Gastroesophageal sphincter (tissue), 4 donors: ENCODE data around the gene KCNK5. TPM values are rescaled to one million over a fixed set of nuclear protein-coding genes. Genes with fewer than 3 reads are reported as not detected.

Experiments used
- ATAC-seq: fragments of 150-250 bp; one replicate; pipeline ENCODE4 v1.9.1; 2016; ENCODE audit warnings: mild to moderate bottlenecking, moderate library complexity
- H3K27ac ChIP-seq, 4 donors: fragments of 200-600 bp; sonication (generic) in 3 of 4; 1 replicate in 3 of 4; 2 replicates in 1 of 4; pipeline ENCODE4 v1.5.1; 2016 to 2019
- H3K27me3 ChIP-seq: fragments of 200-600 bp; sonication (generic); one replicate; pipeline ENCODE4 v1.5.1; 2019
- H3K36me3 ChIP-seq, 2 donors: fragments of 200-600 bp; sonication (generic); one replicate each; pipeline ENCODE4 v1.5.1; 2019; ENCODE audit warnings: control low read depth in 1 of 2
- H3K4me1 ChIP-seq, 3 donors: fragments of 200-600 bp; sonication (generic); 1 replicate in 2 of 3; 2 replicates in 1 of 3; pipeline ENCODE4 v1.5.1; 2016 to 2019; ENCODE audit warnings: control low read depth in 2 of 3
- H3K4me3 ChIP-seq, 2 donors: fragments of 200-600 bp; sonication (generic); one replicate each; pipeline ENCODE4 v1.5.1; 2019; ENCODE audit warnings: mild to moderate bottlenecking in 1 of 2, moderate library complexity in 1 of 2
- H3K9me3 ChIP-seq, 3 donors: fragments of 200-600 bp; sonication (generic); one replicate each; pipeline ENCODE4 v1.5.1; 2017 to 2019; ENCODE audit warnings: control low read depth in 2 of 3
- CTCF ChIP-seq, 4 experiments: fragments of 200-600 bp in 2 of 4; fragments of 450-650 bp in 2 of 4; sonication (generic) in 1 of 4; IDR thresholded peaks; one replicate each; pipeline ENCODE4 v1.5.1; 2017 to 2019; ENCODE audit warnings: antibody characterized with exemption in 4 of 4, mild to moderate bottlenecking in 2 of 4, moderate library complexity in 2 of 4
- EP300 ChIP-seq: sonication (generic); formaldehyde crosslinking; IDR thresholded peaks from one replicate; pipeline ENCODE4 v1.6.1; 2017; ENCODE audit warnings: antibody characterized with exemption, mild to moderate bottlenecking
- POLR2A ChIP-seq, 2 donors: fragments of 450-650 bp; IDR thresholded peaks; one replicate each; pipeline ENCODE4 v1.6.1; 2017; ENCODE audit warnings: antibody characterized with exemption in 2 of 2, mild to moderate bottlenecking in 2 of 2, moderate library complexity in 1 of 2
- POLR2AphosphoS5 ChIP-seq: sonication (generic); formaldehyde crosslinking; IDR thresholded peaks from one replicate; pipeline ENCODE4 v1.6.1; 2017; ENCODE audit warnings: antibody characterized with exemption
- WGBS, 2 donors: methylation state at CpG; one replicate each; pipeline ENCODE4 v1.1.5; 2018; ENCODE audit warnings: low coverage in 1 of 2; 5-methylcytosine and 5-hydroxymethylcytosine counted together
- total RNA-seq, 4 donors: library from RNA; depleted of rRNA; stranded (reverse); fragments of >200 nt; gene quantifications; one replicate each; pipeline ENCODE4 v1.1.0, GENCODE V29; 2016

The KCNK5 gene
- total RNA-seq, 4 donors from 2014 or later = 7.3 to 11.5 (median 8.0) TPM

GRCh38 chr6:39188571-39188970 is 40.7 kb downstream of the KCNK5 start:
- Histone ChIP-seq H3K36me3 (no peaks in the 10 kb centered on the region), H3K9me3 (no peaks in the 10 kb centered on the region), H3K27ac (no peak overlapping the region), H3K27me3 (no peaks in the 10 kb centered on the region), H3K4me3 (no peak overlapping the region), H3K4me1 (peaks cover 0 to 7% (median 0%) of the 10 kb centered on the region in 3 donors)
- 56 to 74% methylated on average over 5 to 7 of the region's 7 CpGs for WGBS, 2 donors
- no peak for TF ChIP-seq CTCF (IDR thresholded peaks at IDR 0.05)
- no peak for ATAC-seq

- WGBS, 2 donors = 79 to 85% methylated on average over 3 to 4 of the region's 4 CpGs
- H3K27ac ChIP-seq = no peak overlapping the region
- ATAC-seq = no peak
Observed at GRCh38 chr6:39188098-39188450, 41.2 kb downstream of the KCNK5 start.

GRCh38 chr6:39184906-39185580 is 44.2 kb downstream of the KCNK5 start:
- WGBS, 2 donors = 46% methylated on average over 2 of the region's 5 CpGs; no CpG with 5 or more reads in 1 of the 2 donors
- Histone ChIP-seq H3K4me3 (no peak overlapping the region), H3K27ac (no peak overlapping the region), H3K36me3 (no peaks in the 10 kb centered on the region), H3K4me1 (no peaks in the 10 kb centered on the region), H3K27me3 (no peaks in the 10 kb centered on the region), H3K9me3 (no peaks in the 10 kb centered on the region)
- no peak for ATAC-seq
- no peak for TF ChIP-seq CTCF (IDR thresholded peaks at IDR 0.05)
- no peak for TF ChIP-seq EP300
- TF ChIP-seq POLR2A (IDR thresholded peaks at IDR 0.05) = no peak
- no peak for TF ChIP-seq POLR2AphosphoS5

More at GRCh38 chr6:39188098-39188450, 41.2 kb downstream of the KCNK5 start:
- peaks cover 0 to 7% (median 0%) of the 10 kb centered on the region in 3 donors for H3K4me1 ChIP-seq
- H3K4me3 ChIP-seq = no peak overlapping the region
- H3K9me3 ChIP-seq = no peaks in the 10 kb centered on the region
- H3K27me3 ChIP-seq = no peaks in the 10 kb centered on the region
- no peaks in the 10 kb centered on the region for H3K36me3 ChIP-seq
- TF ChIP-seq EP300 (no peak), POLR2AphosphoS5 (no peak), CTCF (IDR thresholded peaks at IDR 0.05) (no peak), POLR2A (IDR thresholded peaks at IDR 0.05) (no peak)

- peaks cover 0 to 12% (median 0%) of the 10 kb centered on the region in 3 donors for H3K9me3 ChIP-seq
- H3K27me3 ChIP-seq = no peaks in the 10 kb centered on the region
- H3K4me3 ChIP-seq = no peak overlapping the region
- ATAC-seq = no peak
- no peak overlapping the region for H3K27ac ChIP-seq
- TF ChIP-seq POLR2AphosphoS5 = no peak
- TF ChIP-seq CTCF (IDR thresholded peaks at IDR 0.05) = no peak
- no peak for TF ChIP-seq EP300
- no peaks in the 10 kb centered on the region for H3K4me1 ChIP-seq
- no peaks in the 10 kb centered on the region for H3K36me3 ChIP-seq
- 84 to 90% methylated on average over 3 of the region's 3 CpGs for WGBS, 2 donors
Observed at GRCh38 chr6:39182604-39183003, 46.7 kb downstream of the KCNK5 start.

GRCh38 chr6:39181826-39182225 is 47.4 kb downstream of the KCNK5 start:
- 100% methylated on average over 2 of the region's 4 CpGs; no CpG with 5 or more reads in 1 of the 2 donors for WGBS, 2 donors
- H3K27me3 ChIP-seq = no peaks in the 10 kb centered on the region
- no peak overlapping the region for H3K27ac ChIP-seq
- H3K4me1 ChIP-seq = no peaks in the 10 kb centered on the region
- no peak for ATAC-seq
- no peak overlapping the region for H3K4me3 ChIP-seq
- H3K9me3 ChIP-seq = peaks cover 0 to 20% (median 0%) of the 10 kb centered on the region in 3 donors
- H3K36me3 ChIP-seq = no peaks in the 10 kb centered on the region
- no peak for TF ChIP-seq CTCF (IDR thresholded peaks at IDR 0.05)
